ENCODE measurements around the gene FMN1.

DNA sequence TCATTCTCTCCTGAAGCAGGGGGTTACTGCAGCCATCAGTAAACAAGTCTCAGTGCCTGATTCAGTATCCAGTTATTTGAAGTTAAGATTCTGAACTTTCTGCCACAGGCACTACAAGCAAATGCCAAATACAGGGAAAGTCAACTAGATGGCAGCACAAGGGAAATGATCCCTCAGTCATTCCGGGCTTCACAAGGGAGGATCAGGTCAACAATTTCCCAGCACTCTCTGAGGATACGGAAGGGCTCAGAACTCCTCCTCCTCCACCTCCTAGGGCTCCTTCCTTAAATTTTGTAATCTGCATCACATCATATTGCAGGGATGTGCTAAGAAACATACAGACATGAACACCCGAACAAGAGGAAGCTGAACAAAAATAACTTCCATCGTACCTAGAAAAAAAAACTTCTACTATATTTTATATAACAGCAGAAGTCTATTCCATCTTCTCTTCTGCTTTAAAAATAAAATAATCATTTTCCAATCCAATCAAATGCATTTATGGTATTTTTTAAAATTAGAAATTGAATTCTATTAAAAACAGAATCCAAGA, 187.1 kb downstream of the FMN1 start:
- TF ChIP-seq RB1 (IDR thresholded peaks at IDR 0.05; ENCODE audit: borderline replicate concordance), result no peak
- TF ChIP-seq, protein P1, sequence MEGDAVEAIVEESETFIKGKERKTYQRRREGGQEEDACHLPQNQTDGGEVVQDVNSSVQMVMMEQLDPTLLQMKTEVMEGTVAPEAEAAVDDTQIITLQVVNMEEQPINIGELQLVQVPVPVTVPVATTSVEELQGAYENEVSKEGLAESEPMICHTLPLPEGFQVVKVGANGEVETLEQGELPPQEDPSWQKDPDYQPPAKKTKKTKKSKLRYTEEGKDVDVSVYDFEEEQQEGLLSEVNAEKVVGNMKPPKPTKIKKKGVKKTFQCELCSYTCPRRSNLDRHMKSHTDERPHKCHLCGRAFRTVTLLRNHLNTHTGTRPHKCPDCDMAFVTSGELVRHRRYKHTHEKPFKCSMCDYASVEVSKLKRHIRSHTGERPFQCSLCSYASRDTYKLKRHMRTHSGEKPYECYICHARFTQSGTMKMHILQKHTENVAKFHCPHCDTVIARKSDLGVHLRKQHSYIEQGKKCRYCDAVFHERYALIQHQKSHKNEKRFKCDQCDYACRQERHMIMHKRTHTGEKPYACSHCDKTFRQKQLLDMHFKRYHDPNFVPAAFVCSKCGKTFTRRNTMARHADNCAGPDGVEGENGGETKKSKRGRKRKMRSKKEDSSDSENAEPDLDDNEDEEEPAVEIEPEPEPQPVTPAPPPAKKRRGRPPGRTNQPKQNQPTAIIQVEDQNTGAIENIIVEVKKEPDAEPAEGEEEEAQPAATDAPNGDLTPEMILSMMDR (IDR thresholded peaks at IDR 0.05 in 2 of 3, conservative IDR thresholded peaks at IDR 0.05 in 1 of 3; ENCODE audit: control insufficient read depth in 2 of 3, extremely low read depth in 1 of 3, insufficient read depth in 1 of 3, low read depth in 3 of 3, low read length in 3 of 3), result no peak
- TF ChIP-seq, protein P2, sequence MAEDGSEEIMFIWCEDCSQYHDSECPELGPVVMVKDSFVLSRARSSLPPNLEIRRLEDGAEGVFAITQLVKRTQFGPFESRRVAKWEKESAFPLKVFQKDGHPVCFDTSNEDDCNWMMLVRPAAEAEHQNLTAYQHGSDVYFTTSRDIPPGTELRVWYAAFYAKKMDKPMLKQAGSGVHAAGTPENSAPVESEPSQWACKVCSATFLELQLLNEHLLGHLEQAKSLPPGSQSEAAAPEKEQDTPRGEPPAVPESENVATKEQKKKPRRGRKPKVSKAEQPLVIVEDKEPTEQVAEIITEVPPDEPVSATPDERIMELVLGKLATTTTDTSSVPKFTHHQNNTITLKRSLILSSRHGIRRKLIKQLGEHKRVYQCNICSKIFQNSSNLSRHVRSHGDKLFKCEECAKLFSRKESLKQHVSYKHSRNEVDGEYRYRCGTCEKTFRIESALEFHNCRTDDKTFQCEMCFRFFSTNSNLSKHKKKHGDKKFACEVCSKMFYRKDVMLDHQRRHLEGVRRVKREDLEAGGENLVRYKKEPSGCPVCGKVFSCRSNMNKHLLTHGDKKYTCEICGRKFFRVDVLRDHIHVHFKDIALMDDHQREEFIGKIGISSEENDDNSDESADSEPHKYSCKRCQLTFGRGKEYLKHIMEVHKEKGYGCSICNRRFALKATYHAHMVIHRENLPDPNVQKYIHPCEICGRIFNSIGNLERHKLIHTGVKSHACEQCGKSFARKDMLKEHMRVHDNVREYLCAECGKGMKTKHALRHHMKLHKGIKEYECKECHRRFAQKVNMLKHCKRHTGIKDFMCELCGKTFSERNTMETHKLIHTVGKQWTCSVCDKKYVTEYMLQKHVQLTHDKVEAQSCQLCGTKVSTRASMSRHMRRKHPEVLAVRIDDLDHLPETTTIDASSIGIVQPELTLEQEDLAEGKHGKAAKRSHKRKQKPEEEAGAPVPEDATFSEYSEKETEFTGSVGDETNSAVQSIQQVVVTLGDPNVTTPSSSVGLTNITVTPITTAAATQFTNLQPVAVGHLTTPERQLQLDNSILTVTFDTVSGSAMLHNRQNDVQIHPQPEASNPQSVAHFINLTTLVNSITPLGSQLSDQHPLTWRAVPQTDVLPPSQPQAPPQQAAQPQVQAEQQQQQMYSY (CRISPR knock-in tag; IDR thresholded peaks at IDR 0.05), result no peak
- no peak for TF ChIP-seq TARDBP (IDR thresholded peaks at IDR 0.05; ENCODE audit: borderline replicate concordance)
- no peak for TF ChIP-seq TCF7 (IDR thresholded peaks at IDR 0.05; ENCODE audit: borderline replicate concordance)
- TF ChIP-seq POLR2A (IDR thresholded peaks at IDR 0.05; ENCODE audit: low read depth, low read length), result no peak
- TF ChIP-seq NR2C2 (IDR thresholded peaks at IDR 0.05; ENCODE audit: borderline replicate concordance, control insufficient read depth, insufficient read length, low read depth), result no peak

Measured in GM12878 (cell line).